GM21367 (cell line): Measurements from ENCODE around the gene ATP13A1.
"Not testable (repeated sequence)": the region's sequence is repeated elsewhere in the genome, so short reads cannot be mapped to it uniquely, and the experiment has no call there.

Experiments
- ATAC-seq: cut with Tn5 transposase; IDR thresholded peaks from one replicate; pipeline ENCODE4 v1.9.1; 2021; ENCODE audit not compliant: unreplicated experiment

ATP13A1 gene

GRCh38 chr19:19663256-19664120 is at the start of gene ATP13A1:
Gene ATP13A1, minus strand, starts transcription at chr19:19663676. Its CDS starts 10 bp downstream, at chr19:19663666.
- ATAC-seq: peak; percentile 46

- ATAC-seq: no peak
Observed at GRCh38 chr19:19711934-19712828, 48.7 kb upstream of the ATP13A1 start.

DNA sequence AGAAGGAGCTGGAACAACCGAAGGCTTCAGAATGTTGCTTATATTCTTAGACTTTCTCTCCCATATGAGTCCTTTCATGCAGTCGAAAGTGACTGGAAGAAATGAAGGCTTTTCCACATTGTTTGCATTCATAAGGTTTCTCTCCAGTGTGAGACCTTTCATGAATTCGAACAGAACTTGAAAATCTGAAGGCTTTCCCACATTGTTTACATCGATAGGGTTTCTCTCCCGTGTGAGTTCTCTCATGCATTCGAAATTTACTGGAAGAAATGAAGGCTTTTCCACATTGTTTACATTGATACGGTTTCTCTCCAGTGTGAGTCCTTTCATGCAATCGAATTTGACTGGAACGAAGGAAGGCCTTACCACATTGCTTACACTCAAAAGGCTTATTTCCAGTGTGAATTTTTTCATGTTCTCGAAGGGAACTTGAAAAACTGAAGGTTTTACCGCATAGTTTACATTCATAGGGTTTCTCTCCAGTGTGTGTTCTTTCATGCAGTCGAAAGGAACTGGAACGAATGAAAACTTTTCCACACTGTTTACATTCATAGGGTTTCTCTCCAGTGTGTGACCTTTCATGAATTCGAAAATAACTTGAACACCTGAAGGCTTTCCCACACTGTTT is 47.9 kb upstream of the ATP13A1 start:
- no peak for ATAC-seq

DNA sequence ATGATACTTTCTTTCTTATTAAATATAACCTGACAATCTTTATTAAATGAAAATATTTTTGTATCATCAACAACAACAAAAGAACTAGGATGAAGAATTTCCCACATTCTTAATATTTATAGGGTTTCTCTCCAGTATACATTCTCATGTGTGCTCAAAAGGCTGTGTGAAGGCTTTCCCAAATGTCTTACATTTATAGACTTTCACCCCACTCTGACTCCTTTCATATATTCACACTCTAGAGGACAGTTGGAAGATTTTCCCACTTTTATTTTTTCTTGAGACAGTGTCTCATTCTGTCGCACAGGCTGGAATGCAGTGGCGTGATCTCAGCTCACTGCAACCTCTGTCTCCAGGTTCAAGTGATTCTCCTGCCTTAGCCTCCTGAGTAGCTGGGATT is 47.0 kb upstream of the ATP13A1 start:
- ATAC-seq: no peak

DNA sequence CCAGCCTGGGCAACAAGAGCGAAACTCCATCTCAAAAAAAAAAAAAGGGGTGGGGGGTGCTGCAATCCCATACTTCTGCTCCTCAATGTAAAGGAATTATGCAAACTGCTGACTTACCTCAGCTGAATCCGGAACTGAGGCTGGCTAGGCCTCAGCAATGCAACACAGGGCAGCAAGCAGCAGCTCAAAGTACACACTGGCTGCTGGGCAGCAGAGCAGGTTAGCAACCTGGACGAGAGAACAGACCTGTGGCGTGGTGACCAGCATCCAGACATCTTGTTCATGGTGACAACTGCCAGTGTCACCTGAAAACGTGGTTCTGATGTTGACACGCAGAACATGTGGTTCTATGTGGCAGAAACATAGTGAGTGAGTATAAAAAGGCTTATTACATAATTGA is 41.4 kb upstream of the ATP13A1 start:
- no peak for ATAC-seq

DNA sequence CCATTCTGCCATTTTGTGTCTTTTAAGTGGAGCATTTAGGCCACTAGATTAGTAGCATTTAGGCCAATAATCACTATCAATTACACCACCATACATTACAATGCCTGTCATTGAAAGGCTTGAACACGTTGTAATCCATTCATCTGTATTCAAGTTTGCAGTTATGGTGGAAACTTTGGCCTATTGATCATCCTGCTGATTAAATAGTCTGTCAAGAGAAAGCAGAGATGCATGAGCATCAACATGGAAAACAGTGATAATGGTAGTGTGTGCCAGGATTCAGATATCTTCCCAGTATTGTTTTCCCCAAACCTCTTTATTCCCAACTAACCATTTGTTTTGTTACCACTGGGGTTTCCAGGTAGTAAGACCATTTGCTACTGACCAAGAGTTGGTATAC is 37.0 kb upstream of the ATP13A1 start:
- not testable (repeated sequence) for ATAC-seq

DNA sequence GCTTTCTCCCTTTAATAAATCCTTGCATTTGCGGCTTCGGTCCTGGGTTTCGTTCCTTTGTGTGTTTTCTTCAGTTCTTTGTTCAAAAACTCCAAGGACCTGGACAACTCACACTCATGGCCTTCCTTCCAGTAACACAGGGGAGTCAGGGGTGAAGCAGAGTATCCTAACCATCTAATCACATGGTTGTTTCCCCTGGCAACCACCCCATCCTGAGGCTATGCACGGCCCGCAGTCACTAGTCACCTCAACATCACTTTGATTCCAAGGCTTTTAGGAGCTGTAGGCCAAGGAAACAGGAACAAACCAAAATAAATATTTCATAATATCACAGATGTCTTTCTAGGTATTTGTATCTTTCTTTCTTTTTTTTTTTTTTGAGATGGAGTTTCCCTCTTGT is 34.1 kb upstream of the ATP13A1 start:
- ATAC-seq: no peak

DNA sequence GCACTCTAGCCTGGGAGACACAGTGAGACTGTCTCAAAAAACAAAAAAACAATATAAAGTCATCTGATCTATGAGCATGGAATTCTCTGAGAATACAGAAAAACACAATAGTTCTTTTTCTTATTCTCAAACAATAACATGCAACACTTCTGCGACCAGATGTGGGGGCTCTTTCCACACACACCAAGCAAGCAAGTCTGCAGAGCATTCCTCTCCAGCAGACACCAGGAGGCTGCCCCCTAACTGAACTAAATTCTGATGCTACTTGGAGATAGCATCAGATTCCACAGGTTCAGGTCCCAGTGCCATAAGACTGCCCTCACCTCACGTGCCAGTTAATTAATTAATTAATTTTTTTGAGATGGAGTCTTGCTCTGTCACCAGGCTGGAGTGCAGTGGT is 32.9 kb upstream of the ATP13A1 start:
- ATAC-seq: no peak

GRCh38 chr19:19691683-19692082 is 28.2 kb upstream of the ATP13A1 start:
- no peak for ATAC-seq

DNA sequence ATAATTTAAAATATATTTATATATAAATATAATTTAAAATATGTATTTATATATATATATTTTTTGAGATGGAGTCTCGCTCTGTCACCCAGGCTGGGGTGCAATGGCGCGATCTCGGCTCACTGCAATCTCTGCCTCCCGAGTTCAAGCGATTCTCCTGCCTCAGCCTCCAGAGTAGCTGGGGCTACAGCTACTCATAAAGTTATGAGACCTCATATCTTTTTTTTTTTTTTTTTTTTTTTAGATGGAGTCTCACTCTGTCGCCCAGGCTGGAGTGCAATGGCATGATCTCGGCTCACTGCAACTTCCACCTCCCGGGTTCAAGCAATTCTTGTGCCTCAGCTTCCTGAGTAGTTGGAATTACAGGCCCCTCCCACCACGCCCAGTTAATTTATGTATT is 25.5 kb upstream of the ATP13A1 start:
- ATAC-seq: not testable (repeated sequence)

DNA sequence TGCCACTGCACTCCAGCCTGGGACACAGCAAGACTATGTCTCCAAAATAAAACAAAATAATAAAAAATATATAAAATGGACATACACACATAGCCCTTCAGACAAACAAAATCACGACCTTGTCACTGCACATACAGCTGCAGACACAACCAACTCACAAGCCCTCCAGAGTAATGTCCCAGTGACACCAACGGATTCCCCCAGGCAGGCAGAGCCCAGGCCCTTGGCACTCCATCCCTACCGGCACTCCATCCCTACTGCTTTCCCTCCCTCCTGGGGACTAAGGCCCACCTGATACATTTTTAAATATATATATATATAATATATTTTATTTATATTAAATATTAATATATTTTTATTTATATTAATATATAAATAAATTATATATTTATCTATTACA is 23.6 kb upstream of the ATP13A1 start:
- ATAC-seq: no peak

DNA sequence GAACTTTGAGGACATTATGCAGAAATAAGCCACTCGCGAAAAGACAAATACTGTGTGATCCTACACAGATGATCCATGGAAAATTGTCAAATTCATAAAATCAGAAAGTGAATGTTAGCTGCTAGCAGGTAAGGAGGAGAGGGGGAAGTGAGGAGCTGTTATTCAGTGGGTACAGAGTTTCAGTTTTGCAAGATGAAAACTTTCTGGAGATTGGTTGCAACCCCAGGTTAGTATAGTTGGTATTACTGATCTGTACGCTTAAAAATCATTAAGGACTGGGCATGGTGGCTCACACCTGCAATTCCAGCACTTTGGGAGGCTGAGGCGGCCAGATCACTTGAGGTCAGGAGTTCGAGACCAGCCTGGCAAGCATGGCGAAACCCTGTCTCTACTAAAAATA is 23.1 kb upstream of the ATP13A1 start:
- no peak for ATAC-seq

DNA sequence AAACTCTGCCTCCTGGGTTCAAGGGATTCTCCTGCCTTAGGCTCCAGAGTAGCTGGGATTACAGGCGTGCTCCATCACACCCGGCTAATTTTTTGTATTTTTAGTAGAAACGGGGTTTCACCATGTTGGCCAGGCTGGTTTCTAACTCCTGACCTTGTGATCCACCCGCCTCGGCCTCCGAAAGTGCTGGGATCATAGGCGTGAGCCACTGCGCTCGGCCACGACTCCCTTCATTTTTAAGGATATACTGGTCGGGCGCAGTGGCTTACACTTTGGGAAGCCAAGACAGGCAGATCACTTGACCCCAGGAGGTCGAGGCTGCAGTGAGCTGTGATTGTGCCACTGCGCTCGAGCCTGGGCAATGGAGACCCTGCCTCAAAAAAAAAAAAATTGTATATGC is 22.6 kb upstream of the ATP13A1 start:
- not testable (repeated sequence) for ATAC-seq

- ATAC-seq: no peak
Observed at GRCh38 chr19:19679176-19680073, 15.9 kb upstream of the ATP13A1 start.

DNA sequence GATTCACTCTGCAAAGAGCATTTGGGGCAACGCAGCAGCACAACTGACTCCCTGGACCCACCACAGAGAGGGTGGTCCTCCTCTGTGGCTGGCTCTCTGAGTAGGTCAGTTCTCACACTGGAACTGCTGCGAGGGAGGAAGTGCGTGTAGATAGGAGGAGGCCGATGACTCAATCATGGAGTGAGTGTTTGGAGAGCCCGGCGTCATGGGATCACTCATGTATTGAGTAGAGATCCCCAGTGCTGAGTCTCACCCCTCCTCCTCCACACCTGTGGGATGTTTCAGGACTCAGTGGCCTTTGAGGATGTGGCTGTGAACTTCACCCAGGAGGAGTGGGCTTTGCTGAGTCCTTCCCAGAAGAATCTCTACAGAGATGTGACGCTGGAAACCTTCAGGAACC is 14.1 kb upstream of the ATP13A1 start:
- ATAC-seq: no peak

- ATAC-seq: no peak
Observed at GRCh38 chr19:19674315-19674714, 10.8 kb upstream of the ATP13A1 start.

- ATAC-seq: no peak
Observed at GRCh38 chr19:19672816-19673215, 9.3 kb upstream of the ATP13A1 start.

DNA sequence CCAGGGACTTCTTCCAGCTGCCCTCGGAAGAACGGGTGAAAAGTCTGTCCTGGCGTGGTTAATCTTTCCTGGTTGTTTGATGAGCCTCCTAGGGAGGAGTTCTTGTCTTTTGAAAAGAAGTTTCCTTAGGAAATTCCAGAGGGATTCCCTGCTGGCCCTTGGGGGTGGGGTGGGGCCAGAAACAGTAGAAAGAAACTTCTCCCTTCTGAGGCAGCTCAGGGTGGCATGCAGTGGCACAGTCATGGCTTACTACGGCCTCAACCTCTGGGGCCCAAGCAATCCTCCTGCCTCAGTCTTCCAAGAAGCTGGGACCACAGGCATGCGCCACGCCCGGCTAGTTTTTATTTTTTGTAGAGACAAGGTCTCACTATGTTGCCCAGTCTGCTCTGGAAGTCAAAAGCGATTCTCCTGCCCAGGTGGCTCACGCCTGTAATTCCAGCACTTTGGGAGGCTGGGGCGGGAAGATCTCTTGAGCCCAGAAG is 6.6 kb upstream of the ATP13A1 start:
- ATAC-seq: no peak

DNA sequence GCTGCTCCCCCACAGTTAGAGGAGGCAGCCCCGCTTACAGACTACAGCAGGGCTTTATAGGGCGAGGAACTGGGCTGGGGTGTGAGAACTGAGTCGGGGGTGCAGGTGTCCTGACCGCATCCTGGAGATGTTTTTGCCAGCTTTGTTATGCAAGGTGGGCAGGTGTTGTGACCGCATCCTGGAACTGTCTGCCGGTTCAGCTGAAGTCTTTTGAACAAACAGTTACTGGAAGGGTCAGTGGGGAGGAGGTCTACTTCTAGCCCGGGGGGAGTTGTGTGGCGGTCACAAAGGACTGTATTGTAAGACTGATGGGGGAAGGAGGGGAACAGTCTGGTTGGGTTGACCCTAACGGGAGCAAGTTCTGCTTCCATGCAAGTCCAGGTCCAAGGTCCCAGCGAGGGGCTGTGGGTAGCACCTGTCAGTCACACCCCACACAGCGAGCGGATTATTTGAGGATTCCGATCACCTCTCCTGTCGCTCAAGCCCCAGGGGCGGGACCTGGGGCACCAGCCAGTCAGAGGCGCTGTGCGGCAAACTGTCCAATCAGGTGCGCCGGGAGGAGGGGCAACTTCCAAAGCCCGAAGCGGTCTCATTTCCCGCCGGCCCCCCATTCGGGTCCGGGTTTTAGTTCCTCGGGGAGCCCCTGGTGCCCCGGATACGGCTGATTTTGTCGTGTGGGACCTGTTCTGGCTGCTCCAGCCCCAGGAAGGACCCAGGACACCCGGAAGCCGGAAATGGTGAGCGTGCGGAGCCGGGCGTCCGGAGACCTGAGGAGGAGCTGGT is 4.9 kb upstream of the ATP13A1 start, which contains the start of gene ZNF101:
ZNF101 (plus strand) TSS at position 610 of the 783 bp plus-strand sequence; CDS start at position 735, 125 bp downstream.
- peak; percentile 54 for ATAC-seq
